Mammary epithelial cell (primary cell): Measurements from ENCODE around the gene AGPAT3.

Experiments
- EZH2 ChIP-seq: IDR thresholded peaks from 2 replicates; pipeline ENCODE4 v1.6.1; 2012; ENCODE audit warnings: low read length, inconsistent platforms, borderline replicate concordance
- TF ChIP-seq, protein P1 (sequence below), 2 donors: IDR thresholded peaks in 1 of 2; conservative IDR thresholded peaks in 1 of 2; 2 replicates each; pipeline ENCODE4 v1.5.1; 2011 to 2012; ENCODE audit warnings: inconsistent platforms in 2 of 2, low read length in 2 of 2, mild to moderate bottlenecking in 2 of 2, control low read depth in 1 of 2, low read depth in 1 of 2; ENCODE audit not compliant: insufficient read depth in 1 of 2; ENCODE audit errors: extremely low read depth in 1 of 2

DNA sequence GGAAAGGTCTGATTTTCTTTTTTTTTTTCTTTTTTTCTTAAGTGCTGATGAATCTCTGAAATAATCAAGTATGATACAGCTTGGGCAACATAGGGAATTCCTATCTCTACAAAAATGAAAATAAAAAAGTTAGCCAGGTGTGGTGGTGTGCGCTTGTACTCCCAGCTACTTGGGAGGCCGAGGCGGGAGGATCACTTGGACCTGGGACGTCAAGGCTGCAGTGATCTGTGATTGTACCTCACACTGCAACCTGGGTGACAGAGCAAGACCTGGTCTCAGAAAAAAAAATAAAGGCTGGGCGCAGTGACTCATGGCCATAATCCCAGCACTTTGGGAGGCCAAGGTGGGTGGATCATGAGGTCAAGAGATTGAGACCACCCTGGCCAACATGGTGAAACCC is 153.1 kb downstream of the AGPAT3 start:
- TF ChIP-seq, protein P1, sequence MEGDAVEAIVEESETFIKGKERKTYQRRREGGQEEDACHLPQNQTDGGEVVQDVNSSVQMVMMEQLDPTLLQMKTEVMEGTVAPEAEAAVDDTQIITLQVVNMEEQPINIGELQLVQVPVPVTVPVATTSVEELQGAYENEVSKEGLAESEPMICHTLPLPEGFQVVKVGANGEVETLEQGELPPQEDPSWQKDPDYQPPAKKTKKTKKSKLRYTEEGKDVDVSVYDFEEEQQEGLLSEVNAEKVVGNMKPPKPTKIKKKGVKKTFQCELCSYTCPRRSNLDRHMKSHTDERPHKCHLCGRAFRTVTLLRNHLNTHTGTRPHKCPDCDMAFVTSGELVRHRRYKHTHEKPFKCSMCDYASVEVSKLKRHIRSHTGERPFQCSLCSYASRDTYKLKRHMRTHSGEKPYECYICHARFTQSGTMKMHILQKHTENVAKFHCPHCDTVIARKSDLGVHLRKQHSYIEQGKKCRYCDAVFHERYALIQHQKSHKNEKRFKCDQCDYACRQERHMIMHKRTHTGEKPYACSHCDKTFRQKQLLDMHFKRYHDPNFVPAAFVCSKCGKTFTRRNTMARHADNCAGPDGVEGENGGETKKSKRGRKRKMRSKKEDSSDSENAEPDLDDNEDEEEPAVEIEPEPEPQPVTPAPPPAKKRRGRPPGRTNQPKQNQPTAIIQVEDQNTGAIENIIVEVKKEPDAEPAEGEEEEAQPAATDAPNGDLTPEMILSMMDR (conservative IDR thresholded peaks at IDR 0.05 in 1 of 2, IDR thresholded peaks at IDR 0.05 in 1 of 2; ENCODE audit: extremely low read depth in 1 of 2, insufficient read depth in 1 of 2, low read depth in 1 of 2, low read length in 2 of 2) = no peak
- no peak for TF ChIP-seq EZH2
